ENCODE data around the gene NFATC2. TPM values are rescaled to one million over a fixed set of nuclear protein-coding genes. Genes with fewer than 3 reads are reported as not detected.

Gene NFATC2
- total and polyA plus RNA-seq, 2 of the 8 experiments (the other 6 are each of a cell fraction or from before 2014, with no cell fraction given) = 0.27 to 0.91 TPM

- H2BK12ac ChIP-seq (ENCODE audit: low read depth, low read length) = no peak overlapping the region
- 84% methylated on average over 2 of the region's 2 CpGs; no CpG with 5 or more reads in 1 of the 2 experiments for WGBS, 2 experiments (ENCODE audit: extremely low coverage in 1 of 2, insufficient coverage in 1 of 2, insufficient read length in 1 of 2, insufficient replicate concordance in 2 of 2, low coverage in 1 of 2, low lambda C conversion rate in 2 of 2, missing lambda C conversion rate in 1 of 2)
- H3K9ac ChIP-seq (replicated peaks in 1 of 4; ENCODE audit: extremely low read depth in 1 of 4, low read depth in 3 of 4, low read length in 3 of 4) = no peak overlapping the region
- H2BK15ac ChIP-seq (ENCODE audit: low read length) = no peak overlapping the region
- H3K79me2 ChIP-seq (ENCODE audit: control insufficient read depth in 1 of 2, insufficient read depth in 2 of 2, low read length in 2 of 2) = no peaks in the 10 kb centered on the region
- H4K5ac ChIP-seq (ENCODE audit: insufficient read length, low read depth, low read length) = no peak overlapping the region
- DNase-seq (ENCODE audit: low read depth in 1 of 2, low spot score in 2 of 2) (no peak), FAIRE-seq (no peak)
- no peak overlapping the region for H3K14ac ChIP-seq (ENCODE audit: insufficient read length)
- H3K4me3 ChIP-seq (ENCODE audit: extremely low read depth in 1 of 4, insufficient read depth in 2 of 4, low read depth in 3 of 4, low read length in 4 of 4) = no peak overlapping the region
- no peaks in the 10 kb centered on the region for H4K20me1 ChIP-seq (replicated peaks in 1 of 2; ENCODE audit: control insufficient read depth in 1 of 2, insufficient read depth in 2 of 2, low read length in 2 of 2)
- H3K36me3 ChIP-seq (ENCODE audit: control insufficient read depth in 2 of 4, insufficient read depth in 4 of 4, low read length in 3 of 4) = no peaks in the 10 kb centered on the region
- H4K91ac ChIP-seq (replicated peaks; ENCODE audit: insufficient read length, low read length) = no peak overlapping the region
- H3K56ac ChIP-seq (replicated peaks; ENCODE audit: insufficient read length, low read depth, low read length) = no peak overlapping the region
- no peak overlapping the region for H2BK20ac ChIP-seq (ENCODE audit: low read length)
- no peaks in the 10 kb centered on the region for H3K23me2 ChIP-seq (ENCODE audit: low read depth, low read length)
- no peak overlapping the region for H2BK5ac ChIP-seq (ENCODE audit: low read depth, low read length)
- ChIA-PET CTCF (ENCODE audit: partially characterized antibody) (interaction anchor here (3.1 kb wide), 1 partner anchor 13 kb away, joined by 15 read pairs; no protein-coding TSS in a partner anchor), POLR2A (ENCODE audit: partially characterized antibody) (no interaction called here)
- H2AK5ac ChIP-seq (ENCODE audit: low read depth, low read length) = no peak overlapping the region
- no peak overlapping the region for H2BK120ac ChIP-seq (replicated peaks; ENCODE audit: low read depth, low read length)
- no peak overlapping the region for H2AFZ ChIP-seq (ENCODE audit: low read length)
- H3K4me2 ChIP-seq (ENCODE audit: insufficient read depth in 1 of 2, low read depth in 2 of 2, low read length in 2 of 2) = no peak overlapping the region
- no peak overlapping the region for H4K8ac ChIP-seq (ENCODE audit: extremely low read depth, insufficient read depth, low read length)
- H3K4me1 ChIP-seq (replicated peaks in 1 of 4; ENCODE audit: control insufficient read depth in 3 of 4, insufficient read depth in 4 of 4, low read length in 3 of 4) = peaks cover 0 to 13% (median 4%) of the 10 kb centered on the region in 4 experiments; a peak in 6 of 7 replicates
- no peak overlapping the region for H3K23ac ChIP-seq (ENCODE audit: insufficient read length)
- no peak overlapping the region for H3K4ac ChIP-seq (replicated peaks; ENCODE audit: insufficient read length, low read depth, low read length)
- H3K27ac ChIP-seq (ENCODE audit: low read depth, low read length) = no peak overlapping the region
- no peak overlapping the region for H3K18ac ChIP-seq (ENCODE audit: extremely low read depth, low read length)
- H3K9me3 ChIP-seq (ENCODE audit: insufficient read depth in 2 of 2, low read depth in 1 of 2, low read length in 1 of 2) = no peaks in the 10 kb centered on the region
- no peaks in the 10 kb centered on the region for H3K27me3 ChIP-seq (replicated peaks in 1 of 4; ENCODE audit: control insufficient read depth in 3 of 4, extremely low read depth in 1 of 4, insufficient read depth in 3 of 4, low read length in 3 of 4)
- H3K79me1 ChIP-seq (ENCODE audit: low read depth, low read length) = no peaks in the 10 kb centered on the region
- TF ChIP-seq POLR2AphosphoS5 (IDR thresholded peaks at IDR 0.05; ENCODE audit: low read depth, low read length) = no peak
- TF ChIP-seq ASH2L (IDR thresholded peaks at IDR 0.05; ENCODE audit: low read length) = no peak
- TF ChIP-seq SUZ12 (IDR thresholded peaks at IDR 0.05; ENCODE audit: low read length) = no peak
- no peak for TF ChIP-seq TAF1 (IDR thresholded peaks at IDR 0.05; ENCODE audit: low read depth, low read length)
- no peak for TF ChIP-seq SAP30 (IDR thresholded peaks at IDR 0.05; ENCODE audit: insufficient read depth, insufficient replicate concordance, low read length)
Observed at GRCh38 chr20:51419231-51419630, 123.3 kb downstream of the NFATC2 start.
